ENCODE measurements around the gene ID2.

ID2 gene

DNA sequence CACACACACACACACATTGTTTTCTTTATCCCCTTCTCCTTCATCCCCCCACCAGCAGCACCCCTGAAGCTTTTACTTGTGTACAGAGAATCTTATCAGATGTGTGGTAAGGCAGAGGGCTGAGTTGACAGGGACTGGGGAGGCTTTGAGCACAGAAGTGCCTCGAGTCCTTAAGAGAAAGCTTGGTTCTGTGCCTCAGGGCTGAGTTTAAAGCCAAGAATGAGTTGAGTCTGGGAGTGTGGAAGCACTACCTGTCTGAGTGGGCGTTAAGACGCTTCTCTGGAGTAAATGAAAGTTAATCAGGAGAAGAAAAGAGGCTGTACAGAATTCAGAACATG, 2.7 kb downstream of the ID2 start:
- Histone ChIP-seq H3K27me3 (no peaks in the 10 kb centered on the region), H3K9me3 (no peaks in the 10 kb centered on the region), H3K4me3 (ENCODE audit: low read depth, low read length) (peak overlapping the region; percentile 83), H3K4me1 (peaks cover 3% of the 10 kb centered on the region; the same call in 1 of the 2 replicates), H3K36me3 (peaks cover 14% of the 10 kb centered on the region)
- no peak for TF ChIP-seq CTCF (IDR thresholded peaks at IDR 0.05; ENCODE audit: low read depth, low read length)
- peak; percentile 48 for DNase-seq

DNA sequence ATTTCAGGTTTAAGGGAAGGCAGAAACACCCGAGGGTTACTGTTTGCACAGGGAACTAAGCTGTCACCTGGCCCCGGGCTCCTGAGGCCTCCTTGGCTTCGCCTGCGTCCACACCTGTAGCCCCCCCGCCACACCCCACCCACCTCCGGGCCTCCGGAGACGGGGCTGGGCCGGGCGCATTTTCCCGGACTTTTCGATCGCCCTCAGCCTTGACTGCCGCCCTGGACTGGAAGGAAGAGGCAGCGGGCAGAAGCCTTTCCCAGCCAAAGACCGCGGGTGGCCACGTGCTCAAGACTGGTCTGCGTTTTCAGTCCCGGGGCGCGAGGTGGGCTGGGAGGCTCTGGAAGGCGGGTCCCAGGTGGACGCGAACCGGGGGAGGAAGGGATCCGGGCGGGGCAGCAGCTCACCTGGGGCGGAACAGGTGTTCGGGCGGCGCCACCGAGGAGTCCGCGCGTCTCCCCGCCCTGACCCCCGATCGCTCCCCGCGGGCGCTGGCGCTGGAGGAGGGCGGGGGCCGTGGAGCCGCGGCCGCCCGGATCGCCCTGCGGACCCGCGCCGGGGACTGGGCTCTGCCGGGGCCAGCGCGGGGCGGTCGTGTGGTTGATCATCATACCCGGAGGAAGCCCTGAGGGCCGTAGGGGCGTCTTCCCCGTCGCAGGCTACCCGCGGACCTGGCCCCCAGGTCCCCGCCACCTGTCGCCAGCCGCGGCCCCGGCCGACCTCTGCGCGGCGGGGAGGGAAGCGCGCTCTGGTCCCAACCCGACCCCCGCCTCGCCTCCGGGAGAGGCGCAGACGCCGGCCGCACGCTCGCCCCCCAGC, 3.2 kb downstream of the ID2 start:
- no peak for TF ChIP-seq CTCF (IDR thresholded peaks at IDR 0.05; ENCODE audit: low read depth, low read length)
- H3K9me3 ChIP-seq = no peaks in the 10 kb centered on the region
- DNase-seq = peak; percentile 70
- H3K4me1 ChIP-seq = peaks cover 3% of the 10 kb centered on the region; the same call in 1 of the 2 replicates
- H3K27me3 ChIP-seq = no peaks in the 10 kb centered on the region
- H3K4me3 ChIP-seq (ENCODE audit: low read depth, low read length) = peak overlapping the region; percentile 83
- H3K36me3 ChIP-seq = peaks cover 14% of the 10 kb centered on the region

GRCh38 chr2:8685697-8686358, 4.0 kb downstream of the ID2 start:
- H3K27me3 ChIP-seq = no peaks in the 10 kb centered on the region
- DNase-seq = peak; percentile 86
- peaks cover 3% of the 10 kb centered on the region; the same call in 1 of the 2 replicates for H3K4me1 ChIP-seq
- H3K36me3 ChIP-seq = peaks cover 14% of the 10 kb centered on the region
- H3K4me3 ChIP-seq (ENCODE audit: low read depth, low read length) = peak overlapping the region; percentile 83
- peak; percentile 72 for TF ChIP-seq CTCF (IDR thresholded peaks at IDR 0.05; ENCODE audit: low read depth, low read length)
- H3K9me3 ChIP-seq = no peaks in the 10 kb centered on the region

- no peaks in the 10 kb centered on the region for H3K27me3 ChIP-seq
Measured at GRCh38 chr2:8691859-8692437, 10.1 kb downstream of the ID2 start.

DNA sequence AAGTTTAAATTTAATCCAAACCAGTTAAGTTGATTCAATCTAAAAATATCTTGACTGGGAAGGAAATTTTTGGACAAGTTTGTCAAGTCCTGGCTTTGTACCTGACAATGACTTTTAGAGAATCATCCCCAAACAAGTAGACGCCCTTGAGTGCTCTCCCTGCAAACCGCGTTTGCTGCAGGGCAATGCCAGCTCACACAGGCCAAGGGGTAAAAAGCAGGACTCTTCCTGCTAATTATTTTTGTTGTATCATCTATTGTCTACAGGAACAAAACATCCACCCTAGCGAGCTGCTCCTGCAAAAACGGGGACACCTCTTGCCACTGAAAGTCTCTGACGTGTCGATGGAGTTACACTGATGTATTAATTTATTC, 10.9 kb downstream of the ID2 start:
- Histone ChIP-seq H3K36me3 (no peaks in the 10 kb centered on the region), H3K4me1 (0 out of 2 replicates have a peak, but pooled peaks cover 3% of the 10 kb centered on the region), H3K4me3 (ENCODE audit: low read depth, low read length) (peak overlapping the region; percentile 73), H3K27me3 (no peaks in the 10 kb centered on the region), H3K9me3 (no peaks in the 10 kb centered on the region)
- DNase-seq = no peak
- TF ChIP-seq CTCF (IDR thresholded peaks at IDR 0.05; ENCODE audit: low read depth, low read length) = no peak

More at GRCh38 chr2:8691859-8692437, 10.1 kb downstream of the ID2 start:
- DNase-seq = no peak
- Histone ChIP-seq H3K36me3 (no peaks in the 10 kb centered on the region), H3K4me1 (0 out of 2 replicates have a peak, but pooled peaks cover 3% of the 10 kb centered on the region), H3K4me3 (ENCODE audit: low read depth, low read length) (no peak overlapping the region), H3K9me3 (no peaks in the 10 kb centered on the region)
- TF ChIP-seq CTCF (IDR thresholded peaks at IDR 0.05; ENCODE audit: low read depth, low read length) = no peak
